Activated T-cell treated with anti-CD3 and anti-CD28 coated beads, Interleukin-2, amount 50 U/mL, for 72 hours (primary cell): ENCODE measurements around the gene ZFP62. TPM values are rescaled to one million over a fixed set of nuclear protein-coding genes. Genes with fewer than 3 reads are reported as not detected.

Experiments
- ATAC-seq, 2 donors: fragments of 150-1000 bp; cut with Tn5 transposase; replicated peaks in 1 of 2; 2 replicates each; pipeline ENCODE4 v1.10.0; 2021; ENCODE audit warnings: moderate library complexity in 2 of 2, mild to moderate bottlenecking in 1 of 2
- DNase-seq, 2 donors: peaks; one replicate each; pipeline ENCODE4 v3.0.0; 2021 to 2022; ENCODE audit warnings: mixed read lengths in 1 of 2
- H3K27ac Mint-ChIP-seq: one replicate; pipeline ENCODE4 v1.8.0; 2022; ENCODE audit warnings: mild to moderate bottlenecking, moderate library complexity, mixed read lengths
- H3K27me3 Mint-ChIP-seq: one replicate; pipeline ENCODE4 v1.8.0; 2022; ENCODE audit warnings: low read depth, mixed read lengths
- H3K36me3 Mint-ChIP-seq, 2 donors: one replicate each; pipeline ENCODE4 v1.8.0; 2022; ENCODE audit warnings: mixed read lengths in 2 of 2, mild to moderate bottlenecking in 1 of 2; ENCODE audit not compliant: insufficient read depth in 2 of 2
- H3K4me1 Mint-ChIP-seq: one replicate; pipeline ENCODE4 v1.8.0; 2022; ENCODE audit warnings: low read depth, mixed read lengths
- H3K4me3 Mint-ChIP-seq, 2 donors: one replicate each; pipeline ENCODE4 v1.8.0; 2022; ENCODE audit warnings: mild to moderate bottlenecking in 2 of 2, mixed read lengths in 2 of 2, moderate library complexity in 2 of 2
- H3K9me3 Mint-ChIP-seq, 2 donors: one replicate each; pipeline ENCODE4 v1.8.0; 2022; ENCODE audit warnings: mixed read lengths in 2 of 2
- total RNA-seq, 2 donors: library from RNA; stranded (reverse); gene quantifications; one replicate each; pipeline ENCODE4 v1.2.3, GENCODE V29; 2022

ZFP62 gene
- total RNA-seq, 2 donors from 2014 or later: 22.8 to 34.9 TPM

DNA sequence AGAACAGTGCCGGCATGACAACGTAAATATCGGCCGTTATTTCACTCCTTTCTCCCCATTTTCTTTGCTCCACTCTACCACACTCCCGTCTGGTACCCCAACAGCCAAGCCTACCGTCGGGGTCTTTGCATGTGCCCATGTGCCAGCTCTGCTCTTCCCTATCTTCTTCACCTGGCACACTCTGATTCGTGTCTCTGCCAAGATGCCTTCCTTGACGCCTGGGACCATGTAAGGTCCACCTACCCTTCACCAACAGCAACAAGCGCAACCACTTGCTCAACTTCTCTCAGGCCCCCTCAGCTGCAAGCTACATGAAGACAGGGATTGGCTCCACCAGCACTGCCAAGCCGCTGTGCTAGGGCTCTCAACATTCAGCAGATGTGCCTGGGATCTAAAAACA, 62.9 kb downstream of the ZFP62 start:
- no peaks in the 10 kb centered on the region for H3K27me3 Mint-ChIP-seq
- H3K27ac Mint-ChIP-seq: peak overlapping the region; percentile 61
- H3K4me1 Mint-ChIP-seq: peaks cover 80% of the 10 kb centered on the region
- no peaks in the 10 kb centered on the region for H3K9me3 Mint-ChIP-seq
- peaks cover 4 to 18% of the 10 kb centered on the region in 2 donors for H3K36me3 Mint-ChIP-seq
- no peak for ATAC-seq
- DNase-seq: no peak
- H3K4me3 Mint-ChIP-seq: peak overlapping the region; percentile 33 to 63

Other genes with a start within 250 kb of the ZFP62 start
- gene FLT4, start 211.7 kb downstream of the ZFP62 start, total RNA-seq: 1 to 10 TPM in 1 of 2 donors, under 1 TPM in 1; 0.79 to 1.7 TPM
- gene OR2Y1, start 121.2 kb downstream of the ZFP62 start, total RNA-seq: not detected
- gene MGAT1, start 58.5 kb downstream of the ZFP62 start, total RNA-seq: 100 to 1,000 TPM; 102 to 109 TPM
- gene BTNL8, start 37.9 kb upstream of the ZFP62 start, total RNA-seq: 1 to 10 TPM in 1 of 2 donors, under 1 TPM in 1; 0.74 to 1.2 TPM
- under 1 TPM; 0.10 to 0.16 TPM for gene BTNL3, start 127.6 kb upstream of the ZFP62 start, total RNA-seq
- under 1 TPM in 1 of 2 donors, not detected in 1; 0.55 TPM for gene BTNL9, start 179.0 kb upstream of the ZFP62 start, total RNA-seq